ENCODE measurements around the gene KIF26B.

Gene KIF26B

DNA sequence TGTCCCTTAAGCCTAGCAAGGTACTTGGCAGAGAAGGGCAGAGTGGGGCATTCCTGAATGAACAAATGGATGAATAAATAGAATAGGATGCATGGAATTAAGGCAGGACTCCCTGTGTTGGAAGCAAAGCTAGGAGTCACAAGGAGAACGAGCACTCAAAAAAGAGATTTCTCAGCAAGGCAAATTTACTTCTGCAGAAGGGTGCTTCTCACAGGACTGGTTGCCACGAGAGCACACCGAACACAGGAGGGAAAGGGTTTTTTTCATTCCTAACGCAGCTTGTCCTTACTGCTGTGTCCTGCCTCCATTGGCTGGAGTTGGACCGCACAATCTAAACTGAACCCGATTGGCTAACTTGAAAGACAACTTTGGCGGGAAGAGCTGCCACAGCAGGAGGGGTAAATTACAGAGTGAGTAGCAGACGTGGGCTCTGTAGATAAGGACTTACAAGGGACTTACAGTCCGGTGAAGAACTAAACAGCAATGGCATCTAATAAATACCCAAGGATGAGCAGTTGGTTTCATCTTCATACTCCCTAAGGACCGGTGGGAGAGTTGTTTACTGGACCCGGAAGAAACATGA, 52.4 kb downstream of the KIF26B start:
- no peak overlapping the region for H3K56ac ChIP-seq (ENCODE audit: low read length)
- H2BK15ac ChIP-seq (replicated peaks; ENCODE audit: low read depth), result no peak overlapping the region
- no CpG with 5 or more reads among the region's 11 CpGs for WGBS (ENCODE audit: extremely low coverage, insufficient coverage, low lambda C conversion rate)
- H3K4me2 ChIP-seq (ENCODE audit: low read length), result no peak overlapping the region
- H4K8ac ChIP-seq (ENCODE audit: low read depth, low read length), result no peak overlapping the region
- H3K23ac ChIP-seq (ENCODE audit: low read length), result no peak overlapping the region
- H2BK5ac ChIP-seq (ENCODE audit: low read length), result no peak overlapping the region
- DNase-seq, result no peak
- H3K36me3 ChIP-seq (ENCODE audit: control insufficient read depth, insufficient read depth, low read length), result no peaks in the 10 kb centered on the region
- no peak overlapping the region for H2BK120ac ChIP-seq (ENCODE audit: low read depth, low read length)
- no peak overlapping the region for H3K18ac ChIP-seq (ENCODE audit: low read length)
- H3K79me2 ChIP-seq (ENCODE audit: control insufficient read depth, insufficient read depth, low read length), result no peaks in the 10 kb centered on the region
- no peak overlapping the region for H3K4ac ChIP-seq (ENCODE audit: low read depth, low read length)
- no peaks in the 10 kb centered on the region for H3K27me3 ChIP-seq (ENCODE audit: insufficient read depth, low read length, poor library complexity)
- H3K4me1 ChIP-seq (ENCODE audit: control insufficient read depth, low read depth, low read length), result no peaks in the 10 kb centered on the region
- no peak overlapping the region for H3K4me3 ChIP-seq (ENCODE audit: low read length)
- H4K5ac ChIP-seq (ENCODE audit: low read length), result no peak overlapping the region
- no peak overlapping the region for H3K9ac ChIP-seq (ENCODE audit: low read length)
- H3K27ac ChIP-seq (ENCODE audit: low read depth, low read length), result no peak overlapping the region
- no peak overlapping the region for H2AK5ac ChIP-seq (ENCODE audit: low read length)
- no peaks in the 10 kb centered on the region for H3K79me1 ChIP-seq (ENCODE audit: low read length)

- H3K18ac ChIP-seq (ENCODE audit: low read length), result no peak overlapping the region
- H4K8ac ChIP-seq (ENCODE audit: low read depth, low read length), result no peak overlapping the region
- H2BK120ac ChIP-seq (ENCODE audit: low read depth, low read length), result no peak overlapping the region
- no peak overlapping the region for H2BK5ac ChIP-seq (ENCODE audit: low read length)
- no peak overlapping the region for H3K56ac ChIP-seq (ENCODE audit: low read length)
- no CpG with 5 or more reads among the region's 6 CpGs for WGBS (ENCODE audit: extremely low coverage, insufficient coverage, low lambda C conversion rate)
- no peaks in the 10 kb centered on the region for H3K27me3 ChIP-seq (ENCODE audit: insufficient read depth, low read length, poor library complexity)
- H3K36me3 ChIP-seq (ENCODE audit: control insufficient read depth, insufficient read depth, low read length), result no peaks in the 10 kb centered on the region
- no peak overlapping the region for H3K4me3 ChIP-seq (ENCODE audit: low read length)
- H3K4me2 ChIP-seq (ENCODE audit: low read length), result no peak overlapping the region
- H3K79me1 ChIP-seq (ENCODE audit: low read length), result no peaks in the 10 kb centered on the region
- no peak overlapping the region for H3K27ac ChIP-seq (ENCODE audit: low read depth, low read length)
- H2AK5ac ChIP-seq (ENCODE audit: low read length), result no peak overlapping the region
- H2BK15ac ChIP-seq (replicated peaks; ENCODE audit: low read depth), result no peak overlapping the region
- no peak overlapping the region for H4K5ac ChIP-seq (ENCODE audit: low read length)
- H3K23ac ChIP-seq (ENCODE audit: low read length), result no peak overlapping the region
- no peaks in the 10 kb centered on the region for H3K4me1 ChIP-seq (ENCODE audit: control insufficient read depth, low read depth, low read length)
- no peak overlapping the region for H3K4ac ChIP-seq (ENCODE audit: low read depth, low read length)
- no peak for DNase-seq
- no peaks in the 10 kb centered on the region for H3K79me2 ChIP-seq (ENCODE audit: control insufficient read depth, insufficient read depth, low read length)
- no peak overlapping the region for H3K9ac ChIP-seq (ENCODE audit: low read length)
Measured at GRCh38 chr1:245207801-245208200, 53.0 kb downstream of the KIF26B start.

- Histone ChIP-seq H2BK15ac (replicated peaks; ENCODE audit: low read depth) (no peak overlapping the region), H3K4me2 (ENCODE audit: low read length) (no peak overlapping the region), H2AK5ac (ENCODE audit: low read length) (no peak overlapping the region), H3K18ac (ENCODE audit: low read length) (no peak overlapping the region), H2BK5ac (ENCODE audit: low read length) (no peak overlapping the region), H4K8ac (ENCODE audit: low read depth, low read length) (no peak overlapping the region), H3K56ac (ENCODE audit: low read length) (no peak overlapping the region), H3K4me3 (ENCODE audit: low read length) (no peak overlapping the region), H3K79me2 (ENCODE audit: control insufficient read depth, insufficient read depth, low read length) (no peaks in the 10 kb centered on the region), H3K4ac (ENCODE audit: low read depth, low read length) (no peak overlapping the region), H4K5ac (ENCODE audit: low read length) (no peak overlapping the region), H3K23ac (ENCODE audit: low read length) (no peak overlapping the region), H3K36me3 (ENCODE audit: control insufficient read depth, insufficient read depth, low read length) (no peaks in the 10 kb centered on the region), H3K27me3 (ENCODE audit: insufficient read depth, low read length, poor library complexity) (no peaks in the 10 kb centered on the region), H3K4me1 (ENCODE audit: control insufficient read depth, low read depth, low read length) (no peaks in the 10 kb centered on the region), H3K27ac (ENCODE audit: low read depth, low read length) (no peak overlapping the region), H2BK120ac (ENCODE audit: low read depth, low read length) (no peak overlapping the region), H3K9ac (ENCODE audit: low read length) (no peak overlapping the region), H3K79me1 (ENCODE audit: low read length) (no peaks in the 10 kb centered on the region)
- DNase-seq, result no peak
- WGBS (ENCODE audit: extremely low coverage, insufficient coverage, low lambda C conversion rate), result no CpG with 5 or more reads among the region's 13 CpGs
Measured at GRCh38 chr1:245209658-245210435, 55.1 kb downstream of the KIF26B start.

DNA sequence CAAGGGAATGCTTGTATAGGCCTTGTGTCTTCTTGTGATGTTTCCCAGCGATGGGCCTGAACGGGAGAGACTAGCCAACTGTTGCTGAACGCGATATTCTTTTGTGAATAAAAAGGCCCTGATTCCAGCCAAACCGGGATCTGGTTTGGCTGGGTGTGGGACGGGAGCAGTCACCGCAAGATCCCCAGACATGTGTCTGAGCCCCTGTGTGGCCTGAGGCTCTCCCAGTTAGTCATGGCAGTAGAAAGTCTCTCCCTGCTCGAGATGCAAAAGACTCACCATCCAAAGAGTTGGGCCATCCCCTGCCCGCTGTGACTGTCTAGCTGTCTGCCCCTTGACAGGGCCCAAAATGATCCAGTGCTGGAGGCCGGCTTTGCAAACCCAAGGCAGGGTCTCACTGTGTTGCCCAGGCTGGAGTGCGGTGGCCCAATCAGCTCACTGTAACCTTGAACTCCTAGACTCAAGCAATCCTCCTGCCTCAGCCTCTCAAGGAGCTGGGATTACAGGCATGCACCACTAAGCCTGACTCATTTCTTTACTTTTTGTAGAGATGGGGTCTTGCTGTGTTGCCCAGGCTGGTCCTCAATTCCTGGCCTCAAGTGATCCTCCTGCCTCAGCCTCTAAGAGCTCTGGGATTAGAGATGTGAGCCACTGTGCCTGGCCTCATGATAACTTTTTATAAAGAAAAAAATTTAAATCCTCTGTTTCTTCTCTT, 56.4 kb downstream of the KIF26B start:
- Histone ChIP-seq H3K27ac (ENCODE audit: low read depth, low read length) (no peak overlapping the region), H3K36me3 (ENCODE audit: control insufficient read depth, insufficient read depth, low read length) (no peaks in the 10 kb centered on the region), H3K18ac (ENCODE audit: low read length) (no peak overlapping the region), H3K56ac (ENCODE audit: low read length) (no peak overlapping the region), H2BK5ac (ENCODE audit: low read length) (no peak overlapping the region), H3K79me1 (ENCODE audit: low read length) (no peaks in the 10 kb centered on the region), H3K4me2 (ENCODE audit: low read length) (no peak overlapping the region), H3K23ac (ENCODE audit: low read length) (no peak overlapping the region), H2AK5ac (ENCODE audit: low read length) (no peak overlapping the region), H4K5ac (ENCODE audit: low read length) (no peak overlapping the region), H3K4me1 (ENCODE audit: control insufficient read depth, low read depth, low read length) (no peaks in the 10 kb centered on the region), H2BK120ac (ENCODE audit: low read depth, low read length) (no peak overlapping the region), H3K4ac (ENCODE audit: low read depth, low read length) (no peak overlapping the region), H3K79me2 (ENCODE audit: control insufficient read depth, insufficient read depth, low read length) (no peaks in the 10 kb centered on the region), H3K4me3 (ENCODE audit: low read length) (no peak overlapping the region), H4K8ac (ENCODE audit: low read depth, low read length) (no peak overlapping the region), H3K9ac (ENCODE audit: low read length) (no peak overlapping the region), H3K27me3 (ENCODE audit: insufficient read depth, low read length, poor library complexity) (no peaks in the 10 kb centered on the region), H2BK15ac (replicated peaks; ENCODE audit: low read depth) (no peak overlapping the region)
- DNase-seq, result no peak
- WGBS (ENCODE audit: extremely low coverage, insufficient coverage, low lambda C conversion rate), result no CpG with 5 or more reads among the region's 11 CpGs

GRCh38 chr1:245211761-245212160, 57.0 kb downstream of the KIF26B start:
- Histone ChIP-seq H3K27me3 (ENCODE audit: insufficient read depth, low read length, poor library complexity) (no peaks in the 10 kb centered on the region), H3K4ac (ENCODE audit: low read depth, low read length) (no peak overlapping the region), H3K9ac (ENCODE audit: low read length) (no peak overlapping the region), H3K56ac (ENCODE audit: low read length) (no peak overlapping the region), H2AK5ac (ENCODE audit: low read length) (no peak overlapping the region), H3K4me1 (ENCODE audit: control insufficient read depth, low read depth, low read length) (peaks cover 2% of the 10 kb centered on the region), H3K79me1 (ENCODE audit: low read length) (no peaks in the 10 kb centered on the region), H3K27ac (ENCODE audit: low read depth, low read length) (no peak overlapping the region), H3K4me2 (ENCODE audit: low read length) (no peak overlapping the region), H3K36me3 (ENCODE audit: control insufficient read depth, insufficient read depth, low read length) (no peaks in the 10 kb centered on the region), H4K5ac (ENCODE audit: low read length) (no peak overlapping the region), H4K8ac (ENCODE audit: low read depth, low read length) (no peak overlapping the region), H3K23ac (ENCODE audit: low read length) (no peak overlapping the region), H2BK5ac (ENCODE audit: low read length) (no peak overlapping the region), H3K4me3 (ENCODE audit: low read length) (no peak overlapping the region), H2BK15ac (replicated peaks; ENCODE audit: low read depth) (no peak overlapping the region), H3K79me2 (ENCODE audit: control insufficient read depth, insufficient read depth, low read length) (no peaks in the 10 kb centered on the region), H3K18ac (ENCODE audit: low read length) (no peak overlapping the region), H2BK120ac (ENCODE audit: low read depth, low read length) (no peak overlapping the region)
- WGBS (ENCODE audit: extremely low coverage, insufficient coverage, low lambda C conversion rate), result no CpG with 5 or more reads among the region's 10 CpGs
- DNase-seq, result no peak

All from mesendoderm (in vitro differentiated cells).